ENCODE results near the gene ZNF490.
A peak's percentile ranks its signal among the peaks of the same experiment; 100 is the strongest.

Gene ZNF490

GRCh38 chr19:12639901-12640613 is 29.4 kb upstream of the ZNF490 start:
- peak overlapping the region; percentile 28 for H3K4me3 ChIP-seq (ENCODE audit: low read depth, low read length)
- TF ChIP-seq, protein P1, sequence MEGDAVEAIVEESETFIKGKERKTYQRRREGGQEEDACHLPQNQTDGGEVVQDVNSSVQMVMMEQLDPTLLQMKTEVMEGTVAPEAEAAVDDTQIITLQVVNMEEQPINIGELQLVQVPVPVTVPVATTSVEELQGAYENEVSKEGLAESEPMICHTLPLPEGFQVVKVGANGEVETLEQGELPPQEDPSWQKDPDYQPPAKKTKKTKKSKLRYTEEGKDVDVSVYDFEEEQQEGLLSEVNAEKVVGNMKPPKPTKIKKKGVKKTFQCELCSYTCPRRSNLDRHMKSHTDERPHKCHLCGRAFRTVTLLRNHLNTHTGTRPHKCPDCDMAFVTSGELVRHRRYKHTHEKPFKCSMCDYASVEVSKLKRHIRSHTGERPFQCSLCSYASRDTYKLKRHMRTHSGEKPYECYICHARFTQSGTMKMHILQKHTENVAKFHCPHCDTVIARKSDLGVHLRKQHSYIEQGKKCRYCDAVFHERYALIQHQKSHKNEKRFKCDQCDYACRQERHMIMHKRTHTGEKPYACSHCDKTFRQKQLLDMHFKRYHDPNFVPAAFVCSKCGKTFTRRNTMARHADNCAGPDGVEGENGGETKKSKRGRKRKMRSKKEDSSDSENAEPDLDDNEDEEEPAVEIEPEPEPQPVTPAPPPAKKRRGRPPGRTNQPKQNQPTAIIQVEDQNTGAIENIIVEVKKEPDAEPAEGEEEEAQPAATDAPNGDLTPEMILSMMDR (IDR thresholded peaks at IDR 0.05; ENCODE audit: borderline replicate concordance, insufficient read depth, low read depth, low read length): peak; percentile 85

GRCh38 chr19:12638611-12639182 is 28.1 kb upstream of the ZNF490 start:
- no peak overlapping the region for H3K4me3 ChIP-seq (ENCODE audit: low read depth, low read length)
- TF ChIP-seq, protein P1 (IDR thresholded peaks at IDR 0.05; ENCODE audit: borderline replicate concordance, insufficient read depth, low read depth, low read length): no peak

DNA sequence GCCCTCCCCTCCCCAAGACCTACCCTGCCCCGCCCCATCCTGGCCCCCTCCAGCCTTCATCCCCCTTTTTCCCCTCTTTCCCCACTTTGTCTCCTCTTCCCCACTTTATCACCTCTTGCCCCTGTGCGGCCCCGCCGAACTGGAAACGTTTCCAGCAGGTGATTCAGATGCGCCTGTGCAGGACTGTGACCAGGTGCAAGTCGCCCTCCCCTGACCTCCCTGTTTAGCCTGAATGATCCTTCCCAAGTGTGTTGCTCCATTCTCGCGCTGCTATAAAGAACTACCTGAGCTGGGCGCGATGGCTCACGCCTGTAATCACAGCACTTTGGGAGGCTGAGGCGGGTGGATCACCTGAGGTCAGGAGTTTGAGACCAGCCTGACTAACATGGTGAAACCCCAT is 26.0 kb upstream of the ZNF490 start:
- TF ChIP-seq, protein P1 (IDR thresholded peaks at IDR 0.05; ENCODE audit: borderline replicate concordance, insufficient read depth, low read depth, low read length): no peak
- H3K4me3 ChIP-seq (ENCODE audit: low read depth, low read length): no peak overlapping the region

- TF ChIP-seq, protein P1 (IDR thresholded peaks at IDR 0.05; ENCODE audit: borderline replicate concordance, insufficient read depth, low read depth, low read length): no peak
- no peak overlapping the region for H3K4me3 ChIP-seq (ENCODE audit: low read depth, low read length)
Observed at GRCh38 chr19:12629215-12629614, 18.6 kb upstream of the ZNF490 start.

DNA sequence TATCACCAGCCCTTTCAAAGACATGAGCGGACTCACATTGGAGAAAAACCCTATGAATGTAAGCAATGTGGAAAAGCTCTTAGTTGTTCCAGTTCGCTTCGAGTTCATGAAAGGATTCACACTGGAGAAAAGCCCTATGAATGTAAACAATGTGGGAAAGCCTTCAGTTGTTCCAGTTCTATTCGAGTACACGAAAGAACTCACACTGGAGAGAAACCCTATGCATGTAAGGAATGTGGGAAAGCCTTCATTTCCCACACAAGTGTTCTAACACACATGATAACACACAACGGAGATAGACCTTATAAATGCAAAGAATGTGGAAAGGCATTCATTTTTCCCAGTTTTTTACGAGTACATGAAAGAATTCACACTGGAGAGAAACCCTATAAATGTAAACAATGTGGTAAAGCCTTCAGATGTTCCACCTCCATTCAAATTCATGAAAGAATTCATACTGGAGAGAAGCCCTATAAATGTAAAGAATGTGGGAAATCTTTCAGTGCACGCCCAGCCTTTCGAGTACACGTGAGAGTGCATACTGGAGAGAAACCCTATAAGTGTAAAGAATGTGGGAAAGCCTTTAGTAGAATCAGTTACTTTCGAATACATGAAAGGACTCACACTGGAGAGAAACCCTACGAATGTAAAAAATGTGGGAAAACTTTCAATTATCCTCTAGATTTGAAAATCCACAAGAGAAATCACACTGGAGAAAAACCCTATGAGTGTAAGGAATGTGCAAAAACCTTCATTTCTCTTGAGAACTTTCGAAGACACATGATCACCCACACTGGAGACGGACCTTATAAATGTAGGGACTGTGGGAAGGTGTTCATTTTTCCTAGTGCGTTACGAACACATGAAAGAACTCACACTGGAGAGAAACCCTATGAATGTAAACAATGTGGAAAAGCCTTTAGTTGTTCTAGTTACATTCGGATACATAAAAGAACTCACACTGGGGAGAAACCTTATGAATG is 17.7 kb upstream of the ZNF490 start:
- no peak overlapping the region for H3K4me3 ChIP-seq (ENCODE audit: low read depth, low read length)
- TF ChIP-seq, protein P1 (IDR thresholded peaks at IDR 0.05; ENCODE audit: borderline replicate concordance, insufficient read depth, low read depth, low read length): no peak

DNA sequence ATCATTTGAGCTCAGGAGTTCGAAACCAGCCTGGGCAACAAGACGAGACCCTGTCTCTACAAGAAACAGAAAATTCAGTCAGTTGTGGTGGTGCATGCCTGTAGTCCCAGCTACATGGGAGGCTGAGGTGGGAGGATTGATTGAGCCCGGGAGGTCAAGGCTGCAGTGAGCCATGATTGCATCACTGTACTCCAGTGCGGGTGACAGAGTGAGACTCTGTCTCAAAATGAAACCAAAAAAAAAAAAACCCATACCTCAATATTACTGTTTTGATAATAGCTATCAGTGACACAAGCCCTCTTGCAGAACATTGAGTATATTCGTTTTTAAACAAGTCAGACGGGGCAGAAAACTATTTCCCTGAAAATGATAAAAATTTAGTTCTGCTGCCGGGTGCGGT is 16.3 kb upstream of the ZNF490 start:
- H3K4me3 ChIP-seq (ENCODE audit: low read depth, low read length): no peak overlapping the region
- TF ChIP-seq, protein P1 (IDR thresholded peaks at IDR 0.05; ENCODE audit: borderline replicate concordance, insufficient read depth, low read depth, low read length): no peak
